H9 (cell line): ENCODE data around the gene ZFP36L1. TPM values are rescaled to one million over a fixed set of nuclear protein-coding genes. Genes with fewer than 3 reads are reported as not detected.

ENCODE experiments used
- DNase-seq: peaks from one replicate; pipeline ENCODE4 v3.0.0-alpha.2; 2017
- H2AFZ ChIP-seq: one replicate; pipeline ENCODE4 v1.6.1; 2013; ENCODE audit warnings: mild to moderate bottlenecking, low read length, control low read depth, moderate library complexity
- H2AK5ac ChIP-seq: 2 replicates; pipeline ENCODE4 v1.6.1; 2013; ENCODE audit warnings: low read length, control low read depth, mixed read lengths; ENCODE audit not compliant: insufficient read length
- H2BK120ac ChIP-seq: one replicate; pipeline ENCODE4 v1.6.1; 2013; ENCODE audit warnings: low read depth, mild to moderate bottlenecking, low read length, control low read depth, inconsistent platforms; ENCODE audit not compliant: poor library complexity, severe bottlenecking
- H2BK12ac ChIP-seq: 2 replicates; pipeline ENCODE4 v1.6.1; 2013; ENCODE audit warnings: low read length, control low read depth, mixed read lengths, low read depth; ENCODE audit not compliant: insufficient read length
- H2BK15ac ChIP-seq: 2 replicates; pipeline ENCODE4 v1.6.1; 2013; ENCODE audit warnings: low read depth, low read length, control low read depth
- H2BK20ac ChIP-seq: one replicate; pipeline ENCODE4 v1.6.1; 2013; ENCODE audit warnings: low read depth, mild to moderate bottlenecking, low read length, control low read depth, inconsistent platforms; ENCODE audit not compliant: poor library complexity, severe bottlenecking
- H2BK5ac ChIP-seq: 2 replicates; pipeline ENCODE4 v1.6.1; 2013; ENCODE audit warnings: low read length, control low read depth, mixed read lengths; ENCODE audit not compliant: insufficient read length
- H3K14ac ChIP-seq: 2 replicates; pipeline ENCODE4 v1.6.1; 2013; ENCODE audit warnings: low read length, control low read depth; ENCODE audit not compliant: insufficient read depth
- H3K18ac ChIP-seq: 2 replicates; pipeline ENCODE4 v1.6.1; 2013; ENCODE audit warnings: low read depth, mild to moderate bottlenecking, mixed read lengths, low read length, control low read depth; ENCODE audit not compliant: insufficient read length
- H3K23ac ChIP-seq: 2 replicates; pipeline ENCODE4 v1.6.1; 2013; ENCODE audit warnings: low read length, control low read depth, mixed read lengths, low read depth; ENCODE audit not compliant: insufficient read length
- H3K23me2 ChIP-seq: 2 replicates; pipeline ENCODE4 v1.6.1; 2013; ENCODE audit warnings: low read depth, mild to moderate bottlenecking, mixed read lengths, low read length, control low read depth; ENCODE audit not compliant: insufficient read length, poor library complexity, severe bottlenecking
- H3K27ac ChIP-seq: 2 replicates; pipeline ENCODE4 v1.5.1; 2013; ENCODE audit warnings: low read length, control low read depth, mixed read lengths, low read depth; ENCODE audit not compliant: insufficient read length
- H3K27me3 ChIP-seq: 2 replicates; pipeline ENCODE4 v1.6.1; 2013; ENCODE audit warnings: low read length, control low read depth, inconsistent platforms; ENCODE audit not compliant: insufficient read depth
- H3K4ac ChIP-seq: 2 replicates; pipeline ENCODE4 v1.6.1; 2013; ENCODE audit warnings: low read depth, mild to moderate bottlenecking, control low read depth, inconsistent platforms, low read length, moderate library complexity
- H3K4me1 ChIP-seq: 2 replicates; pipeline ENCODE4 v1.6.1; 2013; ENCODE audit warnings: low read length, control low read depth, inconsistent platforms; ENCODE audit not compliant: insufficient read depth
- H3K4me2 ChIP-seq: 2 replicates; pipeline ENCODE4 v1.6.1; 2013; ENCODE audit warnings: low read length, control low read depth, mixed read lengths; ENCODE audit not compliant: insufficient read length, insufficient read depth
- H3K56ac ChIP-seq: 2 replicates; pipeline ENCODE4 v1.6.1; 2013; ENCODE audit warnings: low read depth, mild to moderate bottlenecking, mixed read lengths, low read length, control low read depth; ENCODE audit not compliant: insufficient read length
- H3K79me1 ChIP-seq: 2 replicates; pipeline ENCODE4 v1.6.1; 2013; ENCODE audit warnings: low read depth, mild to moderate bottlenecking, moderate library complexity, low read length, control low read depth, inconsistent platforms; ENCODE audit not compliant: insufficient read depth, poor library complexity, severe bottlenecking
- H3K79me2 ChIP-seq: 2 replicates; pipeline ENCODE4 v1.6.1; 2013; ENCODE audit warnings: low read length, control low read depth, inconsistent platforms; ENCODE audit not compliant: insufficient read depth
- H3K9ac ChIP-seq: 2 replicates; pipeline ENCODE4 v1.6.1; 2013; ENCODE audit warnings: low read length, control low read depth, mixed read lengths; ENCODE audit not compliant: insufficient read length; ENCODE audit errors: extremely low read depth
- H3K9me3 ChIP-seq: one replicate; pipeline ENCODE4 v1.6.1; 2013; ENCODE audit warnings: low read depth, low read length, inconsistent platforms; ENCODE audit not compliant: control insufficient read depth
- H3T11ph ChIP-seq: one replicate; pipeline ENCODE4 v1.6.1; 2013; ENCODE audit warnings: mild to moderate bottlenecking, low read length, control low read depth, inconsistent platforms
- H4K20me1 ChIP-seq: one replicate; pipeline ENCODE4 v1.6.1; 2013; ENCODE audit not compliant: control insufficient read depth, insufficient read length, insufficient read depth
- H4K5ac ChIP-seq: 2 replicates; pipeline ENCODE4 v1.6.1; 2013; ENCODE audit warnings: low read depth, mild to moderate bottlenecking, mixed read lengths, low read length, control low read depth; ENCODE audit not compliant: insufficient read length
- H4K8ac ChIP-seq: replicated peaks from 2 replicates; pipeline ENCODE4 v1.6.1; 2013; ENCODE audit warnings: low read length, control low read depth, mixed read lengths, low read depth; ENCODE audit not compliant: insufficient read length
- H4K91ac ChIP-seq: 2 replicates; pipeline ENCODE4 v1.6.1; 2013; ENCODE audit warnings: low read depth, mild to moderate bottlenecking, moderate library complexity, mixed read lengths, low read length, control low read depth; ENCODE audit not compliant: insufficient read length
- H3K27ac Mint-ChIP-seq, 3 experiments: 2 replicates in 2 of 3; 3 replicates in 1 of 3; pipeline ENCODE4 v1.8.0; 2020 to 2021; ENCODE audit warnings: mixed read lengths in 3 of 3, mild to moderate bottlenecking in 1 of 3, moderate library complexity in 1 of 3
- H3K27me3 Mint-ChIP-seq: 2 replicates; pipeline ENCODE4 v1.8.0; 2021; ENCODE audit warnings: low read depth, mild to moderate bottlenecking, moderate library complexity, mixed read lengths
- H3K36me3 Mint-ChIP-seq, 3 experiments: 2 replicates in 2 of 3; 3 replicates in 1 of 3; pipeline ENCODE4 v1.8.0; 2020 to 2021; ENCODE audit warnings: low read depth in 3 of 3, mixed read lengths in 3 of 3; ENCODE audit not compliant: insufficient read depth in 1 of 3
- H3K4me1 Mint-ChIP-seq, 2 experiments: 2 replicates each; pipeline ENCODE4 v1.8.0; 2020; ENCODE audit warnings: mixed read lengths in 2 of 2
- H3K4me3 Mint-ChIP-seq, 2 experiments: 2 replicates in 1 of 2; 3 replicates in 1 of 2; pipeline ENCODE4 v1.8.0; 2020 to 2021; ENCODE audit warnings: mild to moderate bottlenecking in 2 of 2, mixed read lengths in 2 of 2, moderate library complexity in 1 of 2
- H3K9me3 Mint-ChIP-seq, 2 experiments: 2 replicates in 1 of 2; 3 replicates in 1 of 2; pipeline ENCODE4 v1.8.0; 2020; ENCODE audit warnings: mild to moderate bottlenecking in 2 of 2, mixed read lengths in 2 of 2, moderate library complexity in 1 of 2
- CTCF ChIP-seq: fragments of 200-600 bp; sonication (generic); conservative IDR thresholded peaks from 3 replicates; pipeline ENCODE4 v1.8.0; 2021; ENCODE audit warnings: antibody characterized with exemption, mild to moderate bottlenecking
- WGBS: extraction: QIAGEN DNeasy Blood & Tissue Kit; methylation state at CpG from one replicate; pipeline ENCODE4 v1.1.7; 2013; ENCODE audit warnings: missing lambda C conversion rate, low lambda C conversion rate, mixed read lengths; ENCODE audit not compliant: insufficient read length; ENCODE audit errors: extremely low coverage; 5-methylcytosine and 5-hydroxymethylcytosine counted together
- total RNA-seq: library from RNA; stranded (reverse); gene quantifications from 2 replicates; pipeline ENCODE4 v1.2.1, GENCODE V29; 2021

The ZFP36L1 gene
- total RNA-seq, 1 experiment from 2014 or later = 109 TPM

GRCh38 chr14:68790644-68791077 lies 2.2 kb downstream of the ZFP36L1 start:
- no peak for DNase-seq
- Histone ChIP-seq H3K27ac (no peak overlapping the region), H3K23ac (no peak overlapping the region), H2BK15ac (no peak overlapping the region), H2AFZ (no peak overlapping the region), H3K4me1 (0 out of 2 replicates have a peak, but pooled peaks cover 2% of the 10 kb centered on the region), H2AK5ac (no peak overlapping the region), H3K4me2 (peak overlapping the region; percentile 73), H3K56ac (no peak overlapping the region), H2BK5ac (no peak overlapping the region), H3K4ac (no peak overlapping the region), H3K79me2 (peaks cover 33% of the 10 kb centered on the region; the same call in 1 of the 2 replicates), H3T11ph (no peak overlapping the region), H3K79me1 (no peaks in the 10 kb centered on the region), H3K14ac (no peak overlapping the region), H4K8ac (no peak overlapping the region), H4K91ac (no peak overlapping the region), H4K5ac (no peak overlapping the region), H2BK12ac (no peak overlapping the region), H3K27me3 (no peaks in the 10 kb centered on the region), H3K18ac (no peak overlapping the region), H2BK120ac (no peak overlapping the region), H4K20me1 (no peaks in the 10 kb centered on the region), H2BK20ac (no peak overlapping the region), H3K23me2 (peaks cover 23% of the 10 kb centered on the region), H3K9ac (peak overlapping the region; percentile 86), H3K9me3 (no peaks in the 10 kb centered on the region)
- peaks cover 9 to 13% of the 10 kb centered on the region in 2 experiments; a peak in 4 of 5 replicates for H3K9me3 Mint-ChIP-seq
- TF ChIP-seq CTCF = no peak
- peaks cover 4% of the 10 kb centered on the region; the same call in 1 of the 2 replicates for H3K27me3 Mint-ChIP-seq
- peaks cover 36 to 50% of the 10 kb centered on the region in 2 experiments for H3K4me1 Mint-ChIP-seq
- no CpG with 5 or more reads among the region's 8 CpGs for WGBS
- peak overlapping the region; percentile 95 to 99 for H3K4me3 Mint-ChIP-seq
- H3K36me3 Mint-ChIP-seq = peaks cover 49 to 62% (median 51%) of the 10 kb centered on the region in 3 experiments
- peak overlapping the region in 2 of 3 experiments; percentile 83 to 100; a peak in 5 of 7 replicates for H3K27ac Mint-ChIP-seq
